ENCODE results near the gene PPM1D. TPM values are rescaled to one million over a fixed set of nuclear protein-coding genes. Genes with fewer than 3 reads are reported as not detected.
"Not testable (repeated sequence)": the region's sequence is repeated elsewhere in the genome, so short reads cannot be mapped to it uniquely, and the experiment has no call there.

Gene PPM1D
- 10 to 100 TPM in 1 of 2 donors, 1 to 10 TPM in 1; 6.5 to 15.5 TPM for total RNA-seq

DNA sequence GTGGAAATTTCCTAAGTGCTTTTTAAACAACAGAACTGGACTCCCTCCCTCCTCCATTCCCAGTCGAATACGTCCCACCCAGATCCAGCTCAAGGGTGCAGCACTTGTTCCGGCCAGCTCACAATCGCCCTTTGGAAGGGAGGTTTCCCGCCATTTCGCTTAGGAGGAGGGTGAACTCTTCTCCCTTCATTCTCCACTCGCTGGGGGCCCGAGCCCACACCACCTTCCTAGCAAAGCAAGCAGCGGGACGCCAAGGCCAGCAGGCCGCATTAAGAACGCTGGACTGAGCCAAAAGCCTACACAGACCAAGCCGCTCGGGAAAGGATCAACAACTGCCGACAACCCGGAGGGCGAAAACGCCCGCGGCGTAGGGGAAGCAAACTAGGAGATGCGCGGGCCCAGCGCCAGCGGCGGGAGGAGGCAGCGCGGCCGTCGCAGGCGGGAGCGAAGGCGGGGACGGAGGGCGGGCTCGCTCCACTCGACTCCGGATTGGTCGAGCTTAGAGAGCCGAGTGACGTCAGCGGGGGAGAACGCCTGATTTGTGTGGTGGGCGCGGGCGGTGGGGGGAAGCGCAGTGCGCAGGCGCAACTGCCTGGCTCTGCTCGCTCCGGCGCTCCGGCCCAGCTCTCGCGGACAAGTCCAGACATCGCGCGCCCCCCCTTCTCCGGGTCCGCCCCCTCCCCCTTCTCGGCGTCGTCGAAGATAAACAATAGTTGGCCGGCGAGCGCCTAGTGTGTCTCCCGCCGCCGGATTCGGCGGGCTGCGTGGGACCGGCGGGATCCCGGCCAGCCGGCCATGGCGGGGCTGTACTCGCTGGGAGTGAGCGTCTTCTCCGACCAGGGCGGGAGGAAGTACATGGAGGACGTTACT lies at the start of gene PPM1D:
Gene PPM1D (plus strand): TSS at position 574 of the 870 bp plus-strand sequence. CDS start 222 bp downstream, at position 796.
- DNase-seq, result peak; percentile 99 to 100 (median 100)
- Histone ChIP-seq H3K27ac (peak within 1 kb of the TSS; percentile 84 to 97 (median 93)), H3K4me3 (peak within 1 kb of the TSS; percentile 25 to 91), H3K4me1 (peaks cover 21% of the 10 kb centered on the region), H3K9me3 (no peaks in the 10 kb centered on the region), H3K27me3 (no peaks in the 10 kb centered on the region), H3K36me3 (replicated peaks in 1 of 2; ENCODE audit: insufficient read depth in 1 of 2, low read depth in 2 of 2) (no peaks in the 10 kb centered on the region)
- 0 to 1% methylated on average over 19 to 57 of the region's 83 CpGs for WGBS, 2 donors
- peak; percentile 94 for ATAC-seq
- peak; percentile 91 to 94 (median 92) for TF ChIP-seq POLR2A (IDR thresholded peaks at IDR 0.05)
- TF ChIP-seq, protein P1, sequence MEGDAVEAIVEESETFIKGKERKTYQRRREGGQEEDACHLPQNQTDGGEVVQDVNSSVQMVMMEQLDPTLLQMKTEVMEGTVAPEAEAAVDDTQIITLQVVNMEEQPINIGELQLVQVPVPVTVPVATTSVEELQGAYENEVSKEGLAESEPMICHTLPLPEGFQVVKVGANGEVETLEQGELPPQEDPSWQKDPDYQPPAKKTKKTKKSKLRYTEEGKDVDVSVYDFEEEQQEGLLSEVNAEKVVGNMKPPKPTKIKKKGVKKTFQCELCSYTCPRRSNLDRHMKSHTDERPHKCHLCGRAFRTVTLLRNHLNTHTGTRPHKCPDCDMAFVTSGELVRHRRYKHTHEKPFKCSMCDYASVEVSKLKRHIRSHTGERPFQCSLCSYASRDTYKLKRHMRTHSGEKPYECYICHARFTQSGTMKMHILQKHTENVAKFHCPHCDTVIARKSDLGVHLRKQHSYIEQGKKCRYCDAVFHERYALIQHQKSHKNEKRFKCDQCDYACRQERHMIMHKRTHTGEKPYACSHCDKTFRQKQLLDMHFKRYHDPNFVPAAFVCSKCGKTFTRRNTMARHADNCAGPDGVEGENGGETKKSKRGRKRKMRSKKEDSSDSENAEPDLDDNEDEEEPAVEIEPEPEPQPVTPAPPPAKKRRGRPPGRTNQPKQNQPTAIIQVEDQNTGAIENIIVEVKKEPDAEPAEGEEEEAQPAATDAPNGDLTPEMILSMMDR (IDR thresholded peaks at IDR 0.05), result peak in 4 of 7 experiments; percentile 22 to 35 (median 30)
- intact Hi-C loops (cut with DNase I), result no loop called here

DNA sequence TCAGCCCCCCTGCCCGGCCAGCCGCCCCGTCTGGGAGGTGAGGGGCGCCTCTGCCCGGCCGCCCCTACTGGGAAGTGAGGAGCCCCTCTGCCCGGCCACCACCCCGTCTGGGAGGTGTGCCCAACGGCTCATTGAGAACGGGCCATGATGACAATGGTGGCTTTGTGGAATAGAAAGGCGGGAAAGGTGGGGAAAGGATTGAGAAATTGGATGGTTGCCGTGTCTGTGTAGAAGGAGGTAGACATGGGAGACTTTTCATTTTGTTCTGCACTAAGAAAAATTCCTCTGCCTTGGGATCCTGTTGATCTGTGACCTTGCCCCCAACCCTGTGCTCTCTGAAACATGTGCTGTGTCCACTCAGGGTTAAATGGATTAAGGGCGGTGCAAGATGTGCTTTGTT lies 47.7 kb upstream of the PPM1D start:
- ATAC-seq; DNase-seq; H3K4me1 ChIP-seq; H3K36me3 ChIP-seq (replicated peaks in 1 of 2; ENCODE audit: insufficient read depth in 1 of 2, low read depth in 2 of 2); H3K9me3 ChIP-seq; H3K4me3 ChIP-seq; H3K27ac ChIP-seq; H3K27me3 ChIP-seq; intact Hi-C loops (cut with DNase I): not testable (repeated sequence)
- 92 to 93% methylated on average over 4 to 8 of the region's 13 CpGs for WGBS, 2 donors

DNA sequence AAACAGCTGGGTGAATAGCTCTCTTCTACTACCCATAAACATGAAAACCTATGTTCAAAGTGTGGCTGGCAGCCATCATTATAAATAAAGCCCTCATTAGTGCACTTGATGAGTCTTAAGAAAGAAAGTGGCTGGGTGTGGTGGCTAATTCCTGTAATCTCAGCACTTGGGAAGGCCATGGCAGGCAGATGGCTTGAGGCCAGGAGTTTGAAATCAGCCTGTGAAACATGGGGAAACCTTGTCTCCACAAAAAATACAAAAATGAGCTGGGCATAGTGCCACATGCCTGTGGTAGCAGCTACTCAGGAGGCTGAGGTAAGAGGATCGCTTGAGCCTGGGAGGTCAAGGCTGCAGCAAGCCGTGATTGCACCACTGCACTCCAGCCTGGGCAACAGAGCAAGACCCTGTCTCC lies 45.6 kb upstream of the PPM1D start:
- Histone ChIP-seq H3K4me1 (no peaks in the 10 kb centered on the region), H3K9me3 (no peaks in the 10 kb centered on the region), H3K4me3 (no peak overlapping the region), H3K36me3 (replicated peaks in 1 of 2; ENCODE audit: insufficient read depth in 1 of 2, low read depth in 2 of 2) (no peaks in the 10 kb centered on the region), H3K27ac (no peak overlapping the region), H3K27me3 (no peaks in the 10 kb centered on the region)
- DNase-seq (peak in 3 of 4 donors; percentile 13 to 45 (median 39)), ATAC-seq (peak; percentile 15)
- no peak for TF ChIP-seq POLR2A (IDR thresholded peaks at IDR 0.05)
- TF ChIP-seq, protein P1 (IDR thresholded peaks at IDR 0.05), result no peak
- intact Hi-C loops (cut with DNase I), result no loop called here
- WGBS, 2 donors, result 53% methylated on average over 2 of the region's 2 CpGs

DNA sequence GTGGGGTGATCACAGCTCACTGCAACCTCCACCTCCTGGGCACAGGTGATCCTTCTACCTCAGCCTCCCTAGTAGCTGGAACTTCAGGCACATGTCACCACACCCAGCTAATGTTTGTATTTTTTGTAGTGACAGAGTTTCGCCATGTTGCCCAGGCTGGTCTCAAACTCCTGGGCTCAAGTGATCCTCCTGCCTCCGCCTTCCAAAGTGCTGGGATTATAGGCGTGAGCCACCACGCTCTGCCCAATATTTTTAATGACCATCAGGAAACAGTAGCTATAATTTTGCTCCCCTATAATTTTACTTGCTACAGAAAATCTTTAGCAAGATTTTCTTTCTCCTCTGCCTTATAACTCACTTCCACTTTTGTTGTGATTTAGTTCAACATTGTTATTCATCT lies 44.2 kb upstream of the PPM1D start:
- H3K9me3 ChIP-seq, result no peaks in the 10 kb centered on the region
- no peak for DNase-seq
- no peak for TF ChIP-seq POLR2A (IDR thresholded peaks at IDR 0.05)
- TF ChIP-seq, protein P1 (IDR thresholded peaks at IDR 0.05), result no peak
- H3K27ac ChIP-seq, result no peak overlapping the region
- H3K4me3 ChIP-seq, result no peak overlapping the region
- WGBS, 2 donors, result 94 to 96% methylated on average over 4 of the region's 4 CpGs
- H3K4me1 ChIP-seq, result no peaks in the 10 kb centered on the region
- no peaks in the 10 kb centered on the region for H3K36me3 ChIP-seq (replicated peaks in 1 of 2; ENCODE audit: insufficient read depth in 1 of 2, low read depth in 2 of 2)
- no peak for ATAC-seq
- H3K27me3 ChIP-seq, result no peaks in the 10 kb centered on the region
- intact Hi-C loops (cut with DNase I), result no loop called here

DNA sequence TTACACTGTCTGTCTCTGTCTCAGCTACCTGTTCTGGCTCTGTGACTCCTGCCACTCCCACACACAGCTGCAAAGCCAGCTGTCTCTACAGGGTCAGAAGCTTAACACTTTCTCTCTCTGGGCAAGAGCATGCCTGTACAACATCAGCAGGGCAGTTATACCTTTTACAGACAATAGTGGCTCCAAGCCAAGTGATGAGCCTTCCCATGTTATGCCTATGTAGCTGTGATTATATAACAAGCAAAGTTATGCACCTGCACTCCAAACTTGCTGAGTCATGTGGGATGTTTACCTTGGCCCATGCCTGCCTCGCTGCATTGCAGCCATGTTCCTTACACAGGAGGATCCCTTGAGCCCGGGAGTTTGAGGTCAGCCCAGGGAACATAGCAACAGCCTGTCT lies 42.2 kb upstream of the PPM1D start:
- Histone ChIP-seq H3K27me3 (no peaks in the 10 kb centered on the region), H3K27ac (no peak overlapping the region), H3K9me3 (no peaks in the 10 kb centered on the region), H3K4me1 (no peaks in the 10 kb centered on the region), H3K36me3 (replicated peaks in 1 of 2; ENCODE audit: insufficient read depth in 1 of 2, low read depth in 2 of 2) (no peaks in the 10 kb centered on the region), H3K4me3 (no peak overlapping the region)
- DNase-seq (no peak), ATAC-seq (no peak)
- intact Hi-C loops (cut with DNase I), result no loop called here
- 63 to 91% methylated on average over 2 of the region's 2 CpGs for WGBS, 2 donors
- TF ChIP-seq, protein P1 (IDR thresholded peaks at IDR 0.05), result no peak
- TF ChIP-seq POLR2A (IDR thresholded peaks at IDR 0.05), result no peak

Measured in body of pancreas (tissue), 4 donors.